ENCODE results near the gene MGMT. TPM values are rescaled to one million over a fixed set of nuclear protein-coding genes. Genes with fewer than 3 reads are reported as not detected.

The MGMT gene
- polyA plus RNA-seq, 1 donor = 18.0 TPM

DNA sequence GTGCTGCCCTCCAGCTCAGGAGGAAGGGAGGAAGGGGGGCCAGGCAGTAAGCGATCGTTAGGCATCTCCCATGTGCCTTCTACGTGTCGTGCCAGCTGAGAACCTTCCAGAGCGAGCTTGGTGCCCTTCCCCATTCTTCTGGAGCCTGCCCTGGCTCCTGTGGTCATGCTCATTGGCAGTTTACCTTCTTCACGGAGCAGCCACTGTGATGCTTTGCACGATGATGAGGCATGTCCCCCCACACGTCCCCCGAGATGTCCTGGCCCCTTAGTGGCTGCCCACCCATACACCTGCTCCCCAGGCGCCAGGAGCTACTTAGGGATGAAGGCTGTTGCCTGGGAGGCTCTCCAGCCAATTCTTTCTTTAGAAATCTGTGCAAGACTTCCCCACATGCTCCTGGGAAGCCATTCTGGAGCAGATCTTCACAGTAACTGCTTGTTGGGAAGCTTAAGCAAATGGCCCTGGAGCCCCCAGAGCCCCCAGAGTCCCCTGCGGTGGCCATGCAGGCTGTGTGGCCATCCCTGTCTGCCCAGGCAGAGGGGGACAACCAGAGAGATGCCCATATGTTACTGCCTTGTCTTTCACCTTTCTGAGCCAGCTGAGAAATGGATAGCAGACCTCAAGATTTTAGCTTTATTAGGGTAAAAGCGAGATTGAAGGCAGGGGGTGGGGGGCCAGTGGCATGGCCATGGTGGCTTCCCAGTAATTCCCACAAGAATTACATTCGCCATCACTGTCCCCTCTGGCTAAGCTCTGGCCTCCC is 298.0 kb downstream of the MGMT start:
- no CpG with 5 or more reads among the region's 13 CpGs for WGBS (ENCODE audit: insufficient coverage, low lambda C conversion rate)
- Histone ChIP-seq H3K4me1 (ENCODE audit: control insufficient read depth, insufficient read depth, low read length) (no peaks in the 10 kb centered on the region), H3K9me3 (ENCODE audit: control insufficient read depth, low read depth, low read length) (no peaks in the 10 kb centered on the region), H3K4me3 (ENCODE audit: low read length) (no peak overlapping the region), H3K27me3 (ENCODE audit: control insufficient read depth, insufficient read depth, low read length) (no peaks in the 10 kb centered on the region), H3K36me3 (ENCODE audit: control insufficient read depth, insufficient read depth, low read length) (peaks cover 19% of the 10 kb centered on the region), H3K27ac (ENCODE audit: low read length) (no peak overlapping the region)
- DNase-seq = no peak

GRCh38 chr10:129765664-129766550 is 298.9 kb downstream of the MGMT start:
- no CpG with 5 or more reads among the region's 25 CpGs for WGBS (ENCODE audit: insufficient coverage, low lambda C conversion rate)
- no peaks in the 10 kb centered on the region for H3K27me3 ChIP-seq (ENCODE audit: control insufficient read depth, insufficient read depth, low read length)
- no peaks in the 10 kb centered on the region for H3K4me1 ChIP-seq (ENCODE audit: control insufficient read depth, insufficient read depth, low read length)
- peaks cover 20% of the 10 kb centered on the region for H3K36me3 ChIP-seq (ENCODE audit: control insufficient read depth, insufficient read depth, low read length)
- no peak overlapping the region for H3K27ac ChIP-seq (ENCODE audit: low read length)
- H3K4me3 ChIP-seq (ENCODE audit: low read length) = no peak overlapping the region
- no peak for DNase-seq
- no peaks in the 10 kb centered on the region for H3K9me3 ChIP-seq (ENCODE audit: control insufficient read depth, low read depth, low read length)

DNA sequence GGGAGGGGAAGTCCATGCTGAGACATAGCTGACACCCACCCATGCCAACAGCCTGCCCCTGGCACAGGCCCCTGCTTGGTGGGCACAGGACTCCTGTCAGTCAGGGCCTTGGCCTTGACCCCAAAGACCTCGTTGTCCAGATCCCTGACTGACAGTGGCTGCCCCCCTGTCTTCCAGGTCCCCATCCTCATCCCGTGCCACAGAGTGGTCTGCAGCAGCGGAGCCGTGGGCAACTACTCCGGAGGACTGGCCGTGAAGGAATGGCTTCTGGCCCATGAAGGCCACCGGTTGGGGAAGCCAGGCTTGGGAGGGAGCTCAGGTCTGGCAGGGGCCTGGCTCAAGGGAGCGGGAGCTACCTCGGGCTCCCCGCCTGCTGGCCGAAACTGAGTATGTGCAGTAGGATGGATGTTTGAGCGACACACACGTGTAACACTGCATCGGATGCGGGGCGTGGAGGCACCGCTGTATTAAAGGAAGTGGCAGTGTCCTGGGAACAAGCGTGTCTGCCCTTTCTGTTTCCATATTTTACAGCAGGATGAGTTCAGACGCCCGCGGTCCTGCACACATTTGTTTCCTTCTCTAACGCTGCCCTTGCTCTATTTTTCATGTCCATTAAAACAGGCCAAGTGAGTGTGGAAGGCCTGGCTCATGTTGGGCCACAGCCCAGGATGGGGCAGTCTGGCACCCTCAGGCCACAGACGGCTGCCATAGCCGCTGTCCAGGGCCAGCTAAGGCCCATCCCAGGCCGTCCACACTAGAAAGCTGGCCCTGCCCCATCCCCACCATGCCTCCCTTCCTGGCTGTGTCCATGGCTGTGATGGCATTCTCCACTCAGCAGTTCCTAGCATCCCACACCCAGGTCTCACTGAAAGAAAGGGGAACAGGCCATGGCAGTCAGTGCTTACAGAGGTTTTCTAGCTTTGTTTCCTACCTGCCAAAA is 299.8 kb downstream of the MGMT start:
- DNase-seq = no peak

GRCh38 chr10:129767751-129768150 is 300.7 kb downstream of the MGMT start:
- H3K4me1 ChIP-seq (ENCODE audit: control insufficient read depth, insufficient read depth, low read length) = no peaks in the 10 kb centered on the region
- WGBS (ENCODE audit: insufficient coverage, low lambda C conversion rate) = no CpG with 5 or more reads among the region's 10 CpGs

More for the DNA sequence above, 299.8 kb downstream of the MGMT start:
- peaks cover 15% of the 10 kb centered on the region for H3K36me3 ChIP-seq (ENCODE audit: control insufficient read depth, insufficient read depth, low read length)
- H3K4me1 ChIP-seq (ENCODE audit: control insufficient read depth, insufficient read depth, low read length) = no peaks in the 10 kb centered on the region
- H3K4me3 ChIP-seq (ENCODE audit: low read length) = no peak overlapping the region
- no peaks in the 10 kb centered on the region for H3K27me3 ChIP-seq (ENCODE audit: control insufficient read depth, insufficient read depth, low read length)
- no CpG with 5 or more reads among the region's 25 CpGs for WGBS (ENCODE audit: insufficient coverage, low lambda C conversion rate)
- no peak overlapping the region for H3K27ac ChIP-seq (ENCODE audit: low read length)
- H3K9me3 ChIP-seq (ENCODE audit: control insufficient read depth, low read depth, low read length) = no peaks in the 10 kb centered on the region

DNA sequence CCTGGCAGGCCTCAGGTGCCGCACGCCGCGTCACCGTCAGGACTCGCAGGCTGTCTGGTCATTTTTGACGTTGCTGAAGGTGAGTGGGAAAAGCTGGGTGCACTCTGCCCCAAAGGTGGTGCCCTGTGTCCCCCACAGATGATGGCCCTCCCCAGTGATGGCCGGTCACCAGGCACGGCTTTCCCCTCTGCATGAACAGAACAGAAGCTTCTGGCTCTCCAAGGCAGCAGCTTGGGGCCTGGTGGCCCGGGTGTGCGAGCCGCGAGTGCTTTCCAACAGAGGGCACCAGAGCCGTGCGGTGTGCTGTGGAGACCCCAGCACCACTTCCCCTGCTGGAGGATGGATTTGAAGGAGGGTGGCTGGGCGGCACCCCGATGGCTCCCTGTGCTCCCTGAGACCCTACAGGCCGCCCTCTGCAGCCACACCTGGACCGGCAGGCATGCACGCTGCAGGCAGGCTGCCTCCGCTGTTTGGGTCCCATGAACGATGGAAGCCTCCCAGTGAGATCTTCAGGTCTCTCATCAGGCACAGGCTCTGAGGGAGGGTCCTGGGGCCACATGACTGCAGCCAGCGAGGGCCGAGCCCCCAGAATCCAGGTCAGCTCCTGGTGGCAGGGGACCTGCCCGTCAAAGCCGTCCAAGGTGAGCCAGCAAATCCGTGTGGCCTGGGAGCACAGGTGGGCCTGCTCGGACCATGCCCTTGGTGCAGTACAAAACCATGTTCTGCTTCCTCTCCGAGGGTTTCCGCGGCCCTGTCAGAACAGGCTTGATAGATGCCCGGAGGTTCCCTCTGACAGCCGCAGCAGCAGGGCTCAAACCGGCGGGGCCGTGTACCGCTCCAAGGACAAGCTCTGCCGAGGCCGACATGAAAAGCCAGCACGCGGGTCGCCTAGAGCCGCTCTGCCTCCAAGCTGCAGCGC is 301.7 kb downstream of the MGMT start:
- Histone ChIP-seq H3K36me3 (ENCODE audit: control insufficient read depth, insufficient read depth, low read length) (peaks cover 17% of the 10 kb centered on the region), H3K9me3 (ENCODE audit: control insufficient read depth, low read depth, low read length) (no peaks in the 10 kb centered on the region), H3K4me1 (ENCODE audit: control insufficient read depth, insufficient read depth, low read length) (no peaks in the 10 kb centered on the region), H3K27ac (ENCODE audit: low read length) (no peak overlapping the region), H3K4me3 (ENCODE audit: low read length) (no peak overlapping the region), H3K27me3 (ENCODE audit: control insufficient read depth, insufficient read depth, low read length) (no peaks in the 10 kb centered on the region)
- no peak for DNase-seq
- WGBS (ENCODE audit: insufficient coverage, low lambda C conversion rate) = no CpG with 5 or more reads among the region's 44 CpGs

More at GRCh38 chr10:129767751-129768150, 300.7 kb downstream of the MGMT start:
- Histone ChIP-seq H3K27me3 (ENCODE audit: control insufficient read depth, insufficient read depth, low read length) (no peaks in the 10 kb centered on the region), H3K9me3 (ENCODE audit: control insufficient read depth, low read depth, low read length) (no peaks in the 10 kb centered on the region), H3K36me3 (ENCODE audit: control insufficient read depth, insufficient read depth, low read length) (peaks cover 17% of the 10 kb centered on the region), H3K27ac (ENCODE audit: low read length) (no peak overlapping the region), H3K4me3 (ENCODE audit: low read length) (no peak overlapping the region)
- DNase-seq = no peak

DNA sequence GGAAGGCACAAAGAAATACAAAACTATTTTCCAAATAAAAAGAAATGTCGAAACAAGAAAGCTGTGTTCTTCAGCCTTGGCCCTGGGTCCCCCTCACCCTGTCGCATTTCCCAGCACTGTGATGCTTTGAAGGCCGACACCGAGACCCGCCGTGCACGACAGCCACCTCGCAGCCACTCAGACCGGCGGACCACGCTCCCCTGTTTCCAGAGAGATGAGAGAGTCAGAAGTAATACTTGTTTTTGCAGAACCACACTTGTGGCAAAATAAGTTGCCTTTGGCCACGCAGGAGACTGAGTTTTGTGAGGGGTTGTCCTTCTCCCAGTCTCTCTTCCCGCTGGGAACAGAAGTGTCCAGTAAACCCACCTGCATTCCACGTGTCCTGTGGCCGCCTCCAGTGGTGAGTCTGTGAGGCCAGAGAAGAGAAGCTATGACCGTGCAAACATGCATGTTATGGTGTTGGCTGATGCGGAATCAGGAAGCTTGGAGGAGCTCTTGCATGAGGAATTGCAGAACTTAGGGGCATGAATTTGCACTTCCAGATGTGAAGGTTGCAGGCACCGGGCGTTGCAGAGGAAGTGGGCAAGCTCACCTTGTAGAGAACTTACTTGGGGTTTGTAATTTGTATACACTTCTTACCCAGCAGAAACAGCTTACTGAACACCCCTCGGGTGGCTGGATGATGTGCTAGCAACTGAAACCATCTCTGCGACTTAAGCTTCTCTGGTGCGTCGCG is 302.5 kb downstream of the MGMT start:
- peaks cover 17% of the 10 kb centered on the region for H3K36me3 ChIP-seq (ENCODE audit: control insufficient read depth, insufficient read depth, low read length)
- H3K9me3 ChIP-seq (ENCODE audit: control insufficient read depth, low read depth, low read length) = no peaks in the 10 kb centered on the region
- DNase-seq = no peak
- H3K4me1 ChIP-seq (ENCODE audit: control insufficient read depth, insufficient read depth, low read length) = no peaks in the 10 kb centered on the region
- no peak overlapping the region for H3K27ac ChIP-seq (ENCODE audit: low read length)
- no peaks in the 10 kb centered on the region for H3K27me3 ChIP-seq (ENCODE audit: control insufficient read depth, insufficient read depth, low read length)
- no peak overlapping the region for H3K4me3 ChIP-seq (ENCODE audit: low read length)
- WGBS (ENCODE audit: insufficient coverage, low lambda C conversion rate) = 100% methylated on average over 1 of the region's 24 CpGs

DNA sequence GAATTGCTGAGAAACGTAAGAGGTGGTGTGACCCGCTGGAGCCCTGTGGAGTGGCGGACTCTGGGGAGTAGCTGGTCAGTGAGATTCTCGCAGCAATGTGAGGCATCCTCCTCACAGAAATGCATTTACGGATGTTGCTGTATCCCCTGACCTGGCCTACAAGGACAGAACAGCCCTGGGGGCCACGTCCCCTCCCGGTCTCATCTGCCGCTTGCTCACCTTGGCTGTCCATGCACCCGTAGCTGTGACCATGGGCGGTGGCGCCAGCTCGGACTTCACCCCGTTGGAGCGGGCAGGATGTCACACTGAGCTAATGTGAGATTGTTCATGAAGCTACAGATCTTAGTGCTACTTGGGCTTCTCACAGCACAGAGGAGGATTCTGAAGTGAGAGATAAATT is 303.2 kb downstream of the MGMT start:
- no CpG with 5 or more reads among the region's 14 CpGs for WGBS (ENCODE audit: insufficient coverage, low lambda C conversion rate)
- DNase-seq = no peak
- H3K9me3 ChIP-seq (ENCODE audit: control insufficient read depth, low read depth, low read length) = no peaks in the 10 kb centered on the region
- H3K27ac ChIP-seq (ENCODE audit: low read length) = no peak overlapping the region
- no peak overlapping the region for H3K4me3 ChIP-seq (ENCODE audit: low read length)
- no peaks in the 10 kb centered on the region for H3K4me1 ChIP-seq (ENCODE audit: control insufficient read depth, insufficient read depth, low read length)
- H3K27me3 ChIP-seq (ENCODE audit: control insufficient read depth, insufficient read depth, low read length) = no peaks in the 10 kb centered on the region
- peaks cover 17% of the 10 kb centered on the region for H3K36me3 ChIP-seq (ENCODE audit: control insufficient read depth, insufficient read depth, low read length)

- WGBS (ENCODE audit: insufficient coverage, low lambda C conversion rate) = no CpG with 5 or more reads among the region's 13 CpGs
- Histone ChIP-seq H3K36me3 (ENCODE audit: control insufficient read depth, insufficient read depth, low read length) (peaks cover 17% of the 10 kb centered on the region), H3K27ac (ENCODE audit: low read length) (no peak overlapping the region), H3K4me1 (ENCODE audit: control insufficient read depth, insufficient read depth, low read length) (no peaks in the 10 kb centered on the region), H3K27me3 (ENCODE audit: control insufficient read depth, insufficient read depth, low read length) (no peaks in the 10 kb centered on the region), H3K4me3 (ENCODE audit: low read length) (no peak overlapping the region), H3K9me3 (ENCODE audit: control insufficient read depth, low read depth, low read length) (no peaks in the 10 kb centered on the region)
- no peak for DNase-seq
Measured at GRCh38 chr10:129771024-129771423, 304.0 kb downstream of the MGMT start.

DNA sequence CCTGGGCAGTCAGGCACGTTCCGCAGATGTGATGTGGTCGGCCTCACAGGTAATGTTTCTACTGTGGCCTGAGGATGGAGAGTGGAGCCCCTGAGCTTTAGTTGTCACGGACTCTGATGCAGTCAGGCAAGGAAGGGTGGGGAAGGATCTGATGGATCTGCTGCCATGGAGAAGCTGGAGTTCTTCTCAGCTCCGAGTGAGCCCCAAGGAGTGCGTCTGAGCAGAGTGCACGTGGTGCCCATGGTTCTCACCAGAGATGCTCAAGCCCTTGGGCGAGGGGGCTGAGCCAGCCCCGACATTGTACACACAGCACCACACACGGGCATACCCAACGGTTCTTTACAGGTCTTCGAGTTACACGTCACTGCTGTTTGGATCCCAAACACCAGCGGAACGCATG is 304.5 kb downstream of the MGMT start:
- DNase-seq = no peak
- peaks cover 17% of the 10 kb centered on the region for H3K36me3 ChIP-seq (ENCODE audit: control insufficient read depth, insufficient read depth, low read length)

More for the DNA sequence above, 304.5 kb downstream of the MGMT start:
- Histone ChIP-seq H3K27ac (ENCODE audit: low read length) (no peak overlapping the region), H3K9me3 (ENCODE audit: control insufficient read depth, low read depth, low read length) (no peaks in the 10 kb centered on the region), H3K27me3 (ENCODE audit: control insufficient read depth, insufficient read depth, low read length) (no peaks in the 10 kb centered on the region), H3K4me1 (ENCODE audit: control insufficient read depth, insufficient read depth, low read length) (no peaks in the 10 kb centered on the region), H3K4me3 (ENCODE audit: low read length) (no peak overlapping the region)
- WGBS (ENCODE audit: insufficient coverage, low lambda C conversion rate) = no CpG with 5 or more reads among the region's 15 CpGs
